OCI-LY3 (cell line): ENCODE measurements around the gene SIK1.
"Not testable (repeated sequence)": the region's sequence is repeated elsewhere in the genome, so short reads cannot be mapped to it uniquely, and the experiment has no call there.

Experiments
- H2AFZ ChIP-seq: fragments of 200-600, 300-600 bp; shearing (Covaris generic); 2 replicates; pipeline ENCODE4 v1.6.0; 2014; ENCODE audit warnings: antibody characterized with exemption, low read depth, low read length
- H3K27ac ChIP-seq: fragments of 200-600, 300-600 bp; sonication (generic); 2 replicates; pipeline ENCODE4 v1.5.1; 2014; ENCODE audit warnings: mild to moderate bottlenecking, low read length, moderate library complexity, mixed read lengths
- H3K27me3 ChIP-seq: fragments of 200-600, 300-600 bp; sonication (generic); 2 replicates; pipeline ENCODE4 v1.6.1; 2014; ENCODE audit warnings: low read depth, low read length, mixed read lengths
- H3K36me3 ChIP-seq: fragments of 200-600, 300-600 bp; sonication (generic); replicated peaks from 2 replicates; pipeline ENCODE3; 2014; ENCODE audit warnings: low read depth, low read length, mixed read lengths
- H3K4me1 ChIP-seq: fragments of 300-600, 200-600 bp; sonication (generic); 2 replicates; pipeline ENCODE4 v1.6.1; 2014; ENCODE audit warnings: low read length, mixed read lengths
- H3K4me2 ChIP-seq: fragments of 200-600, 300-600 bp; sonication (generic); 2 replicates; pipeline ENCODE4 v1.6.1; 2014; ENCODE audit warnings: low read length, mixed read lengths
- H3K4me3 ChIP-seq: fragments of 300-600, 200-600 bp; sonication (generic); 2 replicates; pipeline ENCODE4 v1.5.1; 2014; ENCODE audit warnings: antibody characterized with exemption, mild to moderate bottlenecking, low read length, moderate library complexity
- H3K79me2 ChIP-seq: fragments of 300-600, 200-600 bp; shearing (Covaris generic); 2 replicates; pipeline ENCODE4 v1.6.1; 2014; ENCODE audit warnings: mild to moderate bottlenecking, low read length, mixed read lengths
- H3K9ac ChIP-seq: fragments of 300-600, 200-600 bp; shearing (Covaris generic); 2 replicates; pipeline ENCODE4 v1.6.0; 2014; ENCODE audit warnings: mild to moderate bottlenecking, low read length, moderate library complexity
- H3K9me3 ChIP-seq: fragments of 200-600, 300-600 bp; shearing (Covaris generic); 2 replicates; pipeline ENCODE4 v1.6.1; 2014; ENCODE audit warnings: low read length, mixed read lengths; ENCODE audit not compliant: insufficient read depth
- H4K20me1 ChIP-seq: fragments of 200-600, 300-600 bp; sonication (generic); 2 replicates; pipeline ENCODE4 v1.6.1; 2016; ENCODE audit warnings: low read length, mixed read lengths; ENCODE audit not compliant: insufficient read depth
- EZH2phosphoT487 ChIP-seq: fragments of 200-600 bp; shearing (Covaris generic); IDR thresholded peaks from 2 replicates; pipeline ENCODE4 v1.6.1; 2018; ENCODE audit warnings: antibody characterized with exemption, mixed run types, low read depth
- TF ChIP-seq, protein P1 (sequence below): fragments of 200-600, 300-600 bp; sonication (generic); IDR thresholded peaks from 2 replicates; pipeline ENCODE4 v1.5.1; 2014; ENCODE audit warnings: antibody characterized with exemption, low read length, low read depth

Gene SIK1

DNA sequence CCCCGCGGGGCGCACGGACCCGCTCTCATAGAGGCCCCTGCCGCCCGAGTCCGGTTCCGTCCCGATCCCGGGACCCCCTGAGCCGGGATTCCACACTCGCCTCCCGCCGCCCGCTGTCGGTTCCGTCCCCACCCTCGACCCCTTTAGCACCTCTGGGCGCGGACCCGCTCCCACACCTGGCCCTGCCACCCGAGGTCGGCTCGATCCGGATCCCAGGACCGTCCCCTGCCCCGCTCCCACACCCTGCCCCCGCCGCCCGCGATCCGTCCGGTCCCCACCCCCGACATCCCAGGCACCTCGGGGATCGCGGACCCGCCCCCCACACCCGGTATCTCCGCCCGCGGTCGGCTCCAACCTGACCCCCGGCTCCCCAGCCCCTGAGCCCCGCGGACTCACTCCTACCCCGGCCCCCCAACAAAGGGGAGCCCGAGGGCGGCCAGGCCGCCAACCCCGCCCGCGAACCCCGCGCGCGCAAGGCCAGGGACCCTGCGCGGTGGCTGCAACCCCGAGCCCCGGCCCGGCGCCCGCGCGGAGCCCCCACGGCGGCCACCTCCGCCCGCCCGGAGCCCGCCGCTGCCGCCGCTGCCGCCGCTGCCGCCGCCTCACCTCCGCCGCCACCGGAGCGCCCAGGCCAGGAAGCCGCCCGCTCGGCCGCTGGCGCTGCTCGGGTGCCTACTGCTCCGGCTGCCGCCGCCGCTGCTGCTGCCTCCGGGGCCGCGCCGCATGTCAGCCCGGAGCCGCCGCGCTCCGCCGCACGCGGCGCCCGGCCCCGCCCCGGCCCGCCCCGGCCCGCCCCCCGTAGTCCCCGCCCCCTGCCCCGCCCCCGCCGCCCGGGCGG is at the start of gene SIK1:
Gene SIK1 (minus strand): TSS at position 728 of the 838 bp plus-strand sequence. CDS start 953 bp downstream, outside the sequence.
- H3K9me3 ChIP-seq, H3K27me3 ChIP-seq, H3K4me2 ChIP-seq, H3K9ac ChIP-seq, H3K27ac ChIP-seq, H3K79me2 ChIP-seq, H4K20me1 ChIP-seq, H2AFZ ChIP-seq, H3K4me3 ChIP-seq, H3K36me3 ChIP-seq, H3K4me1 ChIP-seq: not testable (repeated sequence)

DNA sequence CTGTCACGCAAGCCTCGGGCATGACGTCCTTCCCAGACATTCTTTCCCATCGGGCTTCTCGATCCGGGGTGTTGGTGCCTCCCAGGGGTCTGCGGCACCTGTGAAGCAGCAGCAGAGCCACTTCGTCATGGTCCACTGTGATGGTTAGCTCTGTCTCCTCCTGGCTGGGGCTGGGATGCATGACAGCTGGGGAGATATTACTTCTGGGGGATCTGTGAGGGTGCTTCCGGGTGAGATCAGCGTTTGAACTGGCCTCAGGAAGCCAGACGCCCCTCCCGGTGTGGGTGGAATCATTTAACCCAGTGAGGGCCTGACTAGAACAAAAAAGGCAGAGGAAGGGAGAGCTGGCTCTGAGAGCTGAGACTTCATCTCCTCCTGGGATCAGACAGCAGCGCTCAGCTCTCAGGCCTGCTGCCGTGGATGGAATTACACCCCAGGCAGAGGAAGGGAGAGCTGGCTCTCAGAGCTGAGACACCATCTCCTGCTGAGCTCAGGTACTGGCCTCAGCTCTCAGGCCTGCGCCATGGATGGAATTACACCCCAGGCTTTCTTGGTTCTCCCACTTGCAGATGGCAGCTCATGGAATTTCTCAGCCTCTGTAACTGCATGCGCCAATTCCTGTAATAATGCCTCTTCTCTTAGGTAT is 44.8 kb upstream of the SIK1 start:
- H3K9me3 ChIP-seq, H3K27me3 ChIP-seq, H2AFZ ChIP-seq, H3K4me1 ChIP-seq, H3K4me2 ChIP-seq, H3K36me3 ChIP-seq, H3K9ac ChIP-seq, H3K4me3 ChIP-seq, H4K20me1 ChIP-seq, H3K27ac ChIP-seq, H3K79me2 ChIP-seq: not testable (repeated sequence)

DNA sequence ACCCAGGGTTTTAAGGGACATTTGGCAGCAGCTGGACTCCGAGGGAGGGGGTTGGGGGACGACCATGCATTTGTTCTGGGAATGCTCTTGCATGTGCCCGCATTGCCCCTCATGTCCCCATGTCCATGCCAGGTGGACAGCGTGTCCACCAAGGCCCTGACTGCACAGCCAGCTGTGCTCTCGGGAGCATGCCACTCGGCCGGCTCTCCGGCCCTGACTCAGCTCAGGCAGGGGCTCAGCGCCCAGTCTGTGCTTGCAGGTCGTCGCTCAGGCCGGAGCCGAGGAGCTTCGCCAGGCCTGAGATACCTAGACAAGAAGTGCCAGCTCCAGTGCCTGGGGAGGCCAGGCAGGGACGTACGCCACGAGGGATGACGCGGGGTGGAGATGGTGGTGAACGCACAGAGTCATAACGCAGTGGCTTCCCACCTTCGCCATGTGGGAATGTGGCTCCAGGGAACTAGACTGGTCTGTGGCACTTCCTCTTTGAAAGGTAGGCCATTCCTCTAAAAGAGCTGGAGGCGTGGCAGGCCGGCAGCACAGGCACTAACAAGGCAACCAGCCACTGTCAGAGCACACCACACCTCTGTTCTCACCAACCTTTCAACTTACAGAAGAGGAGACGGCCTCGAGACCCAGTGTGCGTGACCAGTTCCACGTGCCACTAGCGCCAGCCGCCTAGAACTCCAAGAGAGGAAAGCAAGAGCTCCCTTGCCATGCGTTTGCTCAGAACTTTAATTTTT is 43.0 kb upstream of the SIK1 start:
- H4K20me1 ChIP-seq, H3K4me1 ChIP-seq, H2AFZ ChIP-seq, H3K9ac ChIP-seq, H3K79me2 ChIP-seq, H3K4me2 ChIP-seq, H3K4me3 ChIP-seq, H3K27me3 ChIP-seq, H3K27ac ChIP-seq, H3K36me3 ChIP-seq, H3K9me3 ChIP-seq: not testable (repeated sequence)

DNA sequence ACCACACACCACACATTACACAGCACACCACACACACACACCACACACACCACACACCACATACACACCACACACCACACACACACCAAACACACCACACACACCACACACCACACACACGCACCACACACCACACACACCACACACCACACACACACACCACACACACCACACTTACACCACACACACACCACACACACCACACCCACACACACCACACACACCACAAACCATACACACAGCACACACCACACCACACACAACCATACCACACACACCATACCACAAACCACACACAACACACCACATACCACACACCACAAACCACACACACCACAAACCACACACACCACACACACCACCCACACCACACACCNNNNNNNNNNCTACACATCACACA is 40.9 kb upstream of the SIK1 start:
- Histone ChIP-seq H3K4me3 (no peak overlapping the region), H3K27me3 (no peaks in the 10 kb centered on the region), H3K79me2 (no peaks in the 10 kb centered on the region), H3K27ac (no peak overlapping the region), H3K9me3 (no peaks in the 10 kb centered on the region), H3K4me2 (no peak overlapping the region), H3K36me3 (no peaks in the 10 kb centered on the region), H4K20me1 (no peaks in the 10 kb centered on the region), H3K9ac (no peak overlapping the region), H2AFZ (no peak overlapping the region), H3K4me1 (no peaks in the 10 kb centered on the region)
- no peak for TF ChIP-seq EZH2phosphoT487
- TF ChIP-seq, protein P1, sequence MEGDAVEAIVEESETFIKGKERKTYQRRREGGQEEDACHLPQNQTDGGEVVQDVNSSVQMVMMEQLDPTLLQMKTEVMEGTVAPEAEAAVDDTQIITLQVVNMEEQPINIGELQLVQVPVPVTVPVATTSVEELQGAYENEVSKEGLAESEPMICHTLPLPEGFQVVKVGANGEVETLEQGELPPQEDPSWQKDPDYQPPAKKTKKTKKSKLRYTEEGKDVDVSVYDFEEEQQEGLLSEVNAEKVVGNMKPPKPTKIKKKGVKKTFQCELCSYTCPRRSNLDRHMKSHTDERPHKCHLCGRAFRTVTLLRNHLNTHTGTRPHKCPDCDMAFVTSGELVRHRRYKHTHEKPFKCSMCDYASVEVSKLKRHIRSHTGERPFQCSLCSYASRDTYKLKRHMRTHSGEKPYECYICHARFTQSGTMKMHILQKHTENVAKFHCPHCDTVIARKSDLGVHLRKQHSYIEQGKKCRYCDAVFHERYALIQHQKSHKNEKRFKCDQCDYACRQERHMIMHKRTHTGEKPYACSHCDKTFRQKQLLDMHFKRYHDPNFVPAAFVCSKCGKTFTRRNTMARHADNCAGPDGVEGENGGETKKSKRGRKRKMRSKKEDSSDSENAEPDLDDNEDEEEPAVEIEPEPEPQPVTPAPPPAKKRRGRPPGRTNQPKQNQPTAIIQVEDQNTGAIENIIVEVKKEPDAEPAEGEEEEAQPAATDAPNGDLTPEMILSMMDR = no peak

- not testable (repeated sequence) for H2AFZ ChIP-seq, H3K9me3 ChIP-seq, H4K20me1 ChIP-seq, H3K9ac ChIP-seq, H3K27ac ChIP-seq, H3K36me3 ChIP-seq, H3K27me3 ChIP-seq, H3K4me1 ChIP-seq, H3K4me2 ChIP-seq, H3K79me2 ChIP-seq, H3K4me3 ChIP-seq
Observed at GRCh38 chr21:43465159-43465558, 38.2 kb upstream of the SIK1 start.

GRCh38 chr21:43463498-43464261 is 36.7 kb upstream of the SIK1 start:
- not testable (repeated sequence) for H3K27me3 ChIP-seq, H3K36me3 ChIP-seq, H3K4me2 ChIP-seq, H3K27ac ChIP-seq, H4K20me1 ChIP-seq, H3K4me1 ChIP-seq, H3K4me3 ChIP-seq, H3K9me3 ChIP-seq, H3K9ac ChIP-seq, H2AFZ ChIP-seq, H3K79me2 ChIP-seq

DNA sequence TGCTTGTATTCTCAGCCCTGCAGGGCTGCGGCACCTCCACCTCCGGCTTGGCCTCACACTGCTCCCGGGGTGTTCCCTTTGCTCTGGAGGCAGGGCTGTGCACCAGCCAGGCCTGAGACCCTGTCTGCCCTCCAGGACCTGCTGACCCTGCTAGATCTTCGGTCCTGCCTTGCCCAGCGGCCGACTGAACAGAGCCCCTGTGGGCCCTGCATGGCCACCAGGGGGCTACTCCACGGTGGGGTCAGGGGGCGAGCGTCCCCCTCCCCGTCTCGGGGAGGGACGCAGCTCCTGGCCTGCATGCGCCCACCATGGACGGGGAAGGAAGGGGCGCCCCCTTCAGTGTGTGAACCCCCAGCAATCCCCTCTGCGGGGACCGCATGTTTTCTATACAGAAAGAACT is 36.0 kb upstream of the SIK1 start:
- not testable (repeated sequence) for H3K27me3 ChIP-seq, H3K4me2 ChIP-seq, H3K9ac ChIP-seq, H3K36me3 ChIP-seq, H2AFZ ChIP-seq, H3K27ac ChIP-seq, H3K79me2 ChIP-seq, H3K4me3 ChIP-seq, H3K4me1 ChIP-seq, H3K9me3 ChIP-seq, H4K20me1 ChIP-seq

DNA sequence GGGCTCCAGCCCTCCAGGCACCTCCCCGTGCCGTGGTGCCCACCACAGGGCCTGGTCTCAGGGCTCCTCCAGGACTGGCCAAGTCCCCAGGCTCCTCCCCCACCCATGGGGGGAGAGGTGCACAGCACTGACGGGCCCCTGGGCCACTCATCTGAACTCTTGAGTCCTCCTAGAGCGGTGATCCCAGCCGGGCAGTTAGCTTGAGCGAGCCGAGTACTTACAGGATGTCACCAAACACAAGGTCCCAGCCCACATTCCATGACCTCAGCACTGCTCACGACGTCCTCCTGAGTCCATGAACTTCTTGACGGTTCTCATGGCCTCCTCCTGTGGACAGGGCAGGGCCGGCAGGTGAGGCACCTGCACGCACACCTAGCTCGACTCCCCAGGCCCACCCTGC is 33.5 kb upstream of the SIK1 start:
- not testable (repeated sequence) for H3K9ac ChIP-seq, H3K4me3 ChIP-seq, H3K27me3 ChIP-seq, H3K4me1 ChIP-seq, H3K36me3 ChIP-seq, H2AFZ ChIP-seq, H3K4me2 ChIP-seq, H3K27ac ChIP-seq, H4K20me1 ChIP-seq, H3K79me2 ChIP-seq, H3K9me3 ChIP-seq
